ENCODE results near the gene PACSIN1. TPM values are rescaled to one million over a fixed set of nuclear protein-coding genes. Genes with fewer than 3 reads are reported as not detected.

Gene PACSIN1
- polyA plus RNA-seq, 3 donors from 2014 or later, result 2.9 to 10.3 (median 3.3) TPM

- DNase-seq, result no peak
- no peaks in the 10 kb centered on the region for H3K4me1 Mint-ChIP-seq
- no peak overlapping the region for H3K4me3 Mint-ChIP-seq
- no peaks in the 10 kb centered on the region for H3K36me3 Mint-ChIP-seq
- no peaks in the 10 kb centered on the region for H3K9me3 Mint-ChIP-seq
- H3K27ac Mint-ChIP-seq, result no peak overlapping the region
- peaks cover 0 to 4% (median 2%) of the 10 kb centered on the region in 3 donors for H3K27me3 Mint-ChIP-seq (ENCODE audit: low read depth in 3 of 3)
These were observed 93.9 kb downstream of the PACSIN1 start for GRCh38 chr6:34559651-34560365.

DNA sequence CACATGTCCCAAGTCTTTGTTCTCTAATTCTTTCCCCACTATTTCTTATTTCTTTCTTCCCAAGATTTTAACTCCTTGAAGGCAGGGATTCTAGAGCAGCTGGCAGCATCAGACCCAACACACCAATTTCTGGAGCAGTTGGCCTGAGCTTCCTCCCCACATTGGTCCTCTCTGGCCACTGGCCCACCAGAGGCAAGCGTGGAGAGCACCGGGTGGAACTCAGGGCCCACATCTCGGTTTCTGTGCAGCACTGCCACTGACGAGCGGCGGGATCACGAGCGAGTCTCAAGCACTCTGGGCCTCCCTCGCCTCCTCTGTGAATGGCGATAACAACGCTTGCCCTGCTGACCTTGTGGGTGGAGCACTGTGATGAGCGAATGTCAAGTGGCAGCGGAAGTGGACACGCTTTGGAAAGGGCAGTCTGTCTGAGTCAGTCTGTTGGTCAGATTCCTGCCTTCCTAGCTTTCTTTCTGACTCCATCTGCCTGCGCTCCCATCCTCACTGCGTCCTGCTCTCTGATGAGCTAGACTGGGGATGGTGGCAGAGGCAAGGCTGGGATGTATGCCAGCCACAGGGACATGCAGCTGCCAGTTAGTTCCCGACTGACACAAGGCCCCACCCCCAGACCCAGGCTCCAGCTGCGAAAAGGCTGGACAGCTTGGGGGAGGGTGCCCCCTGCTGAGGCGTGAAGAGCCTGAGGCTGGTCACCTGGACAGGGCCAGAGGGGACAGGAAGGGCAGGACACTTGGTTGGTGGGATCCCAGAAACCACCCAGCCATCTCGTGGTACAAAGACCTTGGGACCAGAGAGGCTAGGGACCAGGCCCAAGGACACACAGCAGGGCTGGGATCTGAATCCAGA is 94.7 kb downstream of the PACSIN1 start:
- peaks cover 0 to 4% (median 4%) of the 10 kb centered on the region in 3 donors for H3K27me3 Mint-ChIP-seq (ENCODE audit: low read depth in 3 of 3)
- no peak for DNase-seq
- no peaks in the 10 kb centered on the region for H3K4me1 Mint-ChIP-seq
- H3K36me3 Mint-ChIP-seq, result no peaks in the 10 kb centered on the region
- H3K27ac Mint-ChIP-seq, result no peak overlapping the region
- no peak overlapping the region for H3K4me3 Mint-ChIP-seq
- no peaks in the 10 kb centered on the region for H3K9me3 Mint-ChIP-seq

DNA sequence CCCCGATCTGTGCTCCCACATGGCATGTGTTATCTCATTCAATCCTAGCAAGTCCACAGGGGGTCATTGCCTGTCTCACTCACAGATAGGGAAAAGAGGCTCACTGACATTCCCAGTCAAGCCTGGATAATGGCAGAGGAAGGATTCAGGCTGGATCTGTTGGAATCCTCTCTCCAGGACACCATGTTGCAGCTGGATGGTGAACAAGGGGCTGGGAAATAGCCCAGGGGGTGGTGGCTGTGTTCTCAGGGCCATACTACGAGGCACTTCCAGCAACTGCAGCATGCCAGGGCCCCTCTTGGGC is 95.3 kb downstream of the PACSIN1 start:
- Mint-ChIP-seq H3K4me3 (no peak overlapping the region), H3K9me3 (no peaks in the 10 kb centered on the region), H3K27ac (no peak overlapping the region), H3K27me3 (ENCODE audit: low read depth in 3 of 3) (peaks cover 0 to 4% (median 4%) of the 10 kb centered on the region in 3 donors), H3K36me3 (no peaks in the 10 kb centered on the region), H3K4me1 (no peaks in the 10 kb centered on the region)
- no peak for DNase-seq

DNA sequence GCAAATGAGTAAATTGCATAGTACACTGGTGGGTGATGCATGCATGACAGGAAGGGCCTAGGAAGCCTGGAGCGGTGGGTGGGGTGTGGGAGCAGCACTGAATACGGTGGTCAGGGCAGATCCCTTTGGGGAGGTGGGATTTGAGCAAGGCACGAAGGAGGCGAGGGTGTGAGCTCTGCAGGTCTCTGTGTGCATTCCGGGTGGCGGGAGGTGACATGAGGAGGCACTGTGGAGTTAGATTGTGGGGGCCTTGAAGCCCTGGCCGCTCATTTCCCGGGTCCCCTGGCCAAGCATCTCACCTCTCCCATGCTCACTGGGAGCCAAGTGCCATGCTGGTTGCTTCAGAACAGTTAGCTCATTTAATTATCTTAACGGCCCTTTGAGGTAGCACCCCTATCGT is 96.5 kb downstream of the PACSIN1 start:
- H3K36me3 Mint-ChIP-seq, result no peaks in the 10 kb centered on the region
- peaks cover 4 to 6% (median 5%) of the 10 kb centered on the region in 3 donors for H3K27me3 Mint-ChIP-seq (ENCODE audit: low read depth in 3 of 3)
- DNase-seq, result no peak
- H3K4me3 Mint-ChIP-seq, result no peak overlapping the region
- H3K9me3 Mint-ChIP-seq, result no peaks in the 10 kb centered on the region
- H3K4me1 Mint-ChIP-seq, result no peaks in the 10 kb centered on the region
- no peak overlapping the region for H3K27ac Mint-ChIP-seq

- H3K9me3 Mint-ChIP-seq, result no peaks in the 10 kb centered on the region
- H3K4me3 Mint-ChIP-seq, result no peak overlapping the region
- H3K27ac Mint-ChIP-seq, result no peak overlapping the region
- DNase-seq, result no peak
- no peaks in the 10 kb centered on the region for H3K36me3 Mint-ChIP-seq
- no peaks in the 10 kb centered on the region for H3K4me1 Mint-ChIP-seq
- H3K27me3 Mint-ChIP-seq (ENCODE audit: low read depth in 3 of 3), result peaks cover 4 to 8% (median 5%) of the 10 kb centered on the region in 3 donors
These were observed 97.1 kb downstream of the PACSIN1 start for GRCh38 chr6:34562861-34563512.

- no peaks in the 10 kb centered on the region for H3K9me3 Mint-ChIP-seq
- H3K36me3 Mint-ChIP-seq, result no peaks in the 10 kb centered on the region
- no peaks in the 10 kb centered on the region for H3K4me1 Mint-ChIP-seq
- DNase-seq, result no peak
- no peak overlapping the region for H3K4me3 Mint-ChIP-seq
- no peak overlapping the region for H3K27ac Mint-ChIP-seq
- H3K27me3 Mint-ChIP-seq (ENCODE audit: low read depth in 3 of 3), result peaks cover 4 to 8% (median 5%) of the 10 kb centered on the region in 3 donors
These were observed 97.6 kb downstream of the PACSIN1 start for GRCh38 chr6:34563513-34563870.

DNA sequence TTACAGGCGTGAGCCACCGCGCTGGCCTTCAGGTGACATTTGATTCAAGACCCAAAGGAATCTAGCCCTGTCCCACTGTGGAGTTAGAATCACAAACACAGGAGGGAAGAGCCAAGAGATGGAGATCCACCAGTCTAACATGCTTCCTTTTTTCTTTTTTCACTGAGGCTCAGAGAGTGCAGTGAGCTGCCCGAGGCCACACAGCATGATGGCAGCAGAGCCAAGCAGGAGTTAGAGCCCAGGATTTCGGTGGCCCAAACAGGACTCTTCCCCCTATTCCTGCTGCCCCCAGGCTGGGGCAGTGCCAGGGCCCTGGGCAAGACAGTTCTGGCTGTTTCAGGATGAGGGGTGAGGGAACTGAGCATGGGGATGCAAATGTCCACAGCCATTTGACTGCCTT is 98.3 kb downstream of the PACSIN1 start:
- no peak for DNase-seq
- Mint-ChIP-seq H3K27me3 (ENCODE audit: low read depth in 3 of 3) (peaks cover 4 to 8% (median 5%) of the 10 kb centered on the region in 3 donors), H3K36me3 (no peaks in the 10 kb centered on the region), H3K4me1 (no peaks in the 10 kb centered on the region), H3K27ac (peak overlapping the region in 1 of 6 donors; percentile 40), H3K9me3 (no peaks in the 10 kb centered on the region), H3K4me3 (no peak overlapping the region)

GRCh38 chr6:34565722-34566137 is 99.9 kb downstream of the PACSIN1 start:
- H3K36me3 Mint-ChIP-seq, result no peaks in the 10 kb centered on the region
- DNase-seq, result no peak
- H3K27me3 Mint-ChIP-seq (ENCODE audit: low read depth in 3 of 3), result peaks cover 2 to 12% (median 7%) of the 10 kb centered on the region in 3 donors
- H3K4me3 Mint-ChIP-seq, result no peak overlapping the region
- H3K4me1 Mint-ChIP-seq, result no peaks in the 10 kb centered on the region
- no peaks in the 10 kb centered on the region for H3K9me3 Mint-ChIP-seq
- H3K27ac Mint-ChIP-seq, result no peak overlapping the region

DNA sequence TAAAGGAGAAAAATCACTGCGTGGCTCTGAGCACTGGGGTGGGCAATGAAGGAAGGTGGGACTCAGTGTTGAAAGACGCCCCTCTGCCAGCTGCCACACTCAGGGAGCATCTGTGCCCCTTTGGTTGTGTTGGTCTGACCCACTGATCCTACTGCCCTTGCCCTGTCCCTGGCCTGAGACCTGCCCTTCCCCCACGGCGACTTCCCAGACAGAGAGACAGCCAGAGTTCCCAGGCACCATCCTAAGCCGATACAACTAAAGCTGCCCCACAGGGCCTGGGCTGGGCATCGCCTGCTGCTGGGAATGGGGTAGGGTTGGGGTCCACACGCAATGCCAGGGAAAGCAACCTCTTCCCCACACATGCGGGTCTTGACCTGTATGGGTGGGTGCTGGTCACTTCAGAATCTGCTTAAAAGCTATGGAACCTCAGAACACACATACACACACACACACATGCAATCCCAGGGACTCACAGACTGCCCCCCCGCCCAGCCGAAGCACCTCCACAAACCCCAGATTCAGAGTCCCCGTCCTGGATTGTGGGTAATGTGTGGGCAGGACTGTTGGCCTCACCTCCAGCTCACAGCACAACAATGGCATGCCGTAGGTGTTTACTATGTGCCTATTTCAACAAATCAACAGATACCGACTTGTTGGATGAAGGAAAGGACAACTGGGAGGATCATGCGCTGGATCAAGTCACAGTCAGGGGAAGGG is 101.1 kb downstream of the PACSIN1 start:
- no peaks in the 10 kb centered on the region for H3K36me3 Mint-ChIP-seq
- no peaks in the 10 kb centered on the region for H3K4me1 Mint-ChIP-seq
- DNase-seq, result no peak
- peaks cover 2 to 14% (median 7%) of the 10 kb centered on the region in 3 donors for H3K27me3 Mint-ChIP-seq (ENCODE audit: low read depth in 3 of 3)
- no peaks in the 10 kb centered on the region for H3K9me3 Mint-ChIP-seq
- H3K27ac Mint-ChIP-seq, result peak overlapping the region in 1 of 6 donors; percentile 62
- H3K4me3 Mint-ChIP-seq, result no peak overlapping the region

- no peaks in the 10 kb centered on the region for H3K36me3 Mint-ChIP-seq
- H3K9me3 Mint-ChIP-seq, result no peaks in the 10 kb centered on the region
- no peak overlapping the region for H3K27ac Mint-ChIP-seq
- no peak for DNase-seq
- H3K4me3 Mint-ChIP-seq, result no peak overlapping the region
- H3K4me1 Mint-ChIP-seq, result no peaks in the 10 kb centered on the region
- peaks cover 2 to 15% (median 7%) of the 10 kb centered on the region in 3 donors for H3K27me3 Mint-ChIP-seq (ENCODE audit: low read depth in 3 of 3)
These were observed 102.7 kb downstream of the PACSIN1 start for GRCh38 chr6:34568341-34569201.

DNA sequence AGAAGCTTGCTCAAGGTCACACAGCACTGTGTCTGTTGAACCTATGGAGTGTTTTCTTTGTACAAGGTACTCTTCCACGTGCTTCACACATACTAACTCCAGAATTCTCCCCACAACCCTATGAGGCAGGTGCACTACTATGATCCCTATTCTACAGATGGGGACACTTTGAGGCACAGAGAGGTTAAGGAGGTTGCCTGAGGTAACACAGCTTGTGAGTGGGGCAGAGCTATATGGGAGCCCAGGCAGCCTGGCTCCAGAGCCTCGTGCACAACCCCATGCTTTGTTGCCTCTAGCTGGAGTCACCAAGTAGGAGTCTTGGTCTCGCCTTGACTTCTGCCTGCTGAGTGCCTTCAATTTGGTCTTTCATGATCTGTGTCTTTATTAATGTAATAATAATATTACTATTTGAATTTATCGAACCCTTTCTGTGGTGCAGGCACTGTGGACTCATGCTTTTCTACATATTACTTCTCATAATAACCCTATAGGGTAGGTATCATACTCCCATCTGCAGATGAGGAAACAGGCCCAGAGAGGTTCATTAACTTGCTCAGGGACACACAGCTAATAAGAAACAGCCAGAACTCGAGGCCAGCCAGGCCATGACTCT is 103.6 kb downstream of the PACSIN1 start:
- Mint-ChIP-seq H3K27me3 (ENCODE audit: low read depth in 3 of 3) (peaks cover 5 to 16% (median 7%) of the 10 kb centered on the region in 3 donors), H3K36me3 (no peaks in the 10 kb centered on the region), H3K9me3 (no peaks in the 10 kb centered on the region), H3K4me1 (no peaks in the 10 kb centered on the region), H3K4me3 (no peak overlapping the region), H3K27ac (no peak overlapping the region)
- DNase-seq, result no peak

GRCh38 chr6:34570066-34570833 is 104.4 kb downstream of the PACSIN1 start:
- H3K4me1 Mint-ChIP-seq, result no peaks in the 10 kb centered on the region
- no peak overlapping the region for H3K4me3 Mint-ChIP-seq
- DNase-seq, result no peak
- H3K27ac Mint-ChIP-seq, result no peak overlapping the region
- H3K9me3 Mint-ChIP-seq, result no peaks in the 10 kb centered on the region
- peaks cover 3 to 19% (median 7%) of the 10 kb centered on the region in 3 donors for H3K27me3 Mint-ChIP-seq (ENCODE audit: low read depth in 3 of 3)
- no peaks in the 10 kb centered on the region for H3K36me3 Mint-ChIP-seq
